OCI-LY1 (cell line): Measurements from ENCODE around the gene NALCN.

Source experiments
- H2AFZ ChIP-seq: fragments of 200-600 bp; sonication (generic), shearing (Covaris generic); 2 replicates; pipeline ENCODE4 v1.6.0; 2014; ENCODE audit warnings: antibody characterized with exemption, mild to moderate bottlenecking, low read length
- H3F3A ChIP-seq: fragments of 200-600 bp; sonication (generic), shearing (Covaris generic); 2 replicates; pipeline ENCODE4 v1.6.0; 2014; ENCODE audit warnings: mild to moderate bottlenecking, antibody characterized with exemption, low read length, moderate library complexity; ENCODE audit not compliant: insufficient read depth
- H3K27ac ChIP-seq: fragments of 200-600 bp; sonication (generic); 2 replicates; pipeline ENCODE4 v1.5.1; 2014; ENCODE audit warnings: low read length, mixed run types, mild to moderate bottlenecking, low read depth; ENCODE audit not compliant: poor library complexity, severe bottlenecking
- H3K27me3 ChIP-seq: fragments of 200-600 bp; sonication (generic); 2 replicates; pipeline ENCODE4 v1.6.0; 2014; ENCODE audit warnings: antibody characterized with exemption, mild to moderate bottlenecking, low read length, moderate library complexity; ENCODE audit not compliant: insufficient read depth
- H3K36me3 ChIP-seq: fragments of 200-600 bp; sonication (generic); 2 replicates; pipeline ENCODE4 v1.6.1; 2014; ENCODE audit warnings: mild to moderate bottlenecking, antibody characterized with exemption, low read length, moderate library complexity, mixed read lengths; ENCODE audit not compliant: insufficient read depth
- H3K4me1 ChIP-seq: fragments of 200-600 bp; sonication (generic); 2 replicates; pipeline ENCODE4 v1.5.1; 2014; ENCODE audit warnings: mild to moderate bottlenecking, low read length, moderate library complexity; ENCODE audit not compliant: insufficient read depth, severe bottlenecking
- H3K4me2 ChIP-seq: fragments of 200-600 bp; sonication (generic), shearing (Covaris generic); 2 replicates; pipeline ENCODE4 v1.6.1; 2014; ENCODE audit warnings: low read length
- H3K4me3 ChIP-seq: fragments of 200-600 bp; sonication (generic); 2 replicates; pipeline ENCODE4 v1.5.1; 2014; ENCODE audit warnings: low read length, low read depth, mild to moderate bottlenecking, mixed read lengths; ENCODE audit not compliant: poor library complexity, severe bottlenecking
- H3K79me2 ChIP-seq: fragments of 200-600 bp; shearing (Covaris generic); 2 replicates; pipeline ENCODE4 v1.6.1; 2016; ENCODE audit warnings: mixed run types, low read length, mixed read lengths; ENCODE audit not compliant: insufficient read depth
- H3K9ac ChIP-seq: fragments of 200-600 bp; sonication (generic), shearing (Covaris generic); 2 replicates; pipeline ENCODE4 v1.6.1; 2014; ENCODE audit warnings: mild to moderate bottlenecking, low read length, mixed read lengths
- H3K9me2 ChIP-seq: fragments of 200-600 bp; sonication (generic), shearing (Covaris generic); 2 replicates; pipeline ENCODE4 v1.6.1; 2014; ENCODE audit warnings: low read depth, mild to moderate bottlenecking, low read length, mixed read lengths
- H3K9me3 ChIP-seq: fragments of 200-600 bp; shearing (Covaris generic); 2 replicates; pipeline ENCODE4 v1.6.1; 2014; ENCODE audit warnings: low read length, mixed read lengths
- H4K20me1 ChIP-seq: fragments of 200-600 bp; sonication (generic), shearing (Covaris generic); 2 replicates; pipeline ENCODE4 v1.6.0; 2016; ENCODE audit warnings: mild to moderate bottlenecking, low read length; ENCODE audit not compliant: insufficient read depth
- CTCF ChIP-seq: fragments of 200-600 bp; sonication (generic), shearing (Covaris generic); IDR thresholded peaks from 2 replicates; pipeline ENCODE4 v1.5.1; 2017; ENCODE audit warnings: mild to moderate bottlenecking, antibody characterized with exemption, low read length, moderate library complexity, mixed read lengths
- EZH2 ChIP-seq: fragments of 200-600 bp; sonication (generic), shearing (Covaris generic); IDR thresholded peaks from 2 replicates; pipeline ENCODE4 v1.8.0; 2017; ENCODE audit warnings: borderline replicate concordance, mixed run types, mild to moderate bottlenecking, antibody characterized with exemption, low read length, moderate library complexity, mixed read lengths

The NALCN gene

DNA sequence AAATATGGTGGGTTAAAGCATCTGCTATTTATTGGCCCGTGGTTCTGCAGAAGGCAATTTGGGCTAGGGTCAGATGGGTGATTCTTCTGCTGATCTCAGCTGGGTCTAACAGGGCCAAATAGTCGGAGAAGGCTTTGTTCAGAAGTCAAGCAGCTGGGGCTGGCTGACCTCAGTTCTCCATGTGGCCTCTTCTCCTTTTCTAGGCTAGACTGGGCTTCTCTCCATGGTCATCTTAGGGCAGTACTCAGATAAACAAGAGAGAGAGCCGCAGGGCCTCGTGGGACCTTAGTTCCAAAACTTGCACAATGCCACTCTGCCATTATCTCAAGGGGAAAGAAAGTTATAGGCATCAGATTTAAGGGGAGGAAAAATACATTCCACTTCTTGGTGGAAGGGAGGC, 89.6 kb downstream of the NALCN start:
- H2AFZ ChIP-seq: no peak overlapping the region
- no peaks in the 10 kb centered on the region for H3K36me3 ChIP-seq
- H3K27ac ChIP-seq: no peak overlapping the region
- no peaks in the 10 kb centered on the region for H3F3A ChIP-seq
- no peaks in the 10 kb centered on the region for H3K4me1 ChIP-seq
- no peaks in the 10 kb centered on the region for H3K79me2 ChIP-seq
- no peaks in the 10 kb centered on the region for H4K20me1 ChIP-seq
- TF ChIP-seq CTCF: no peak
- TF ChIP-seq EZH2: no peak
- no peaks in the 10 kb centered on the region for H3K9me2 ChIP-seq
- H3K9ac ChIP-seq: no peak overlapping the region
- no peaks in the 10 kb centered on the region for H3K27me3 ChIP-seq
- H3K4me3 ChIP-seq: no peak overlapping the region
- H3K9me3 ChIP-seq: no peaks in the 10 kb centered on the region
- H3K4me2 ChIP-seq: no peak overlapping the region

DNA sequence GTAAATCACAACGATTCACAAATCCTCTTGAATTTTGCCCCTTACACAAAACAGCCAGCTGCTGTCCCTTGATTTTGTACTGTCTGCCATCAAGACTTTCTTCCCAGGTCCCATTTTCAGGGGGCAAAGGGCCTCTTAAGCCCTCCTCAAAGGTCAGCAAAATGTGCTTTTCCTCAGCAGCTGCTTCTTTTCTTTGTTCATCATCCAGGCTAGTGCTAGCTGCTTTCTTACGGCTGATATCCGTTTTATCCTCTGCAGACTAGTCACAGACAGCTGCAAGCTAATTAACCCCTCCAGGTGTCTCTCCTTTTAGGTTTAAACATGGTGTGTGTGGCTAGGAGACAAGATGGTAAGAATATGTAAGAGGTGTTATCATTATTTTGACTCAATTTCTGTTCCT, 90.9 kb downstream of the NALCN start:
- no peak overlapping the region for H3K4me2 ChIP-seq
- no peaks in the 10 kb centered on the region for H3K9me2 ChIP-seq
- no peaks in the 10 kb centered on the region for H3K36me3 ChIP-seq
- TF ChIP-seq EZH2: no peak
- no peak for TF ChIP-seq CTCF
- H3K27me3 ChIP-seq: no peaks in the 10 kb centered on the region
- no peaks in the 10 kb centered on the region for H3F3A ChIP-seq
- no peaks in the 10 kb centered on the region for H3K9me3 ChIP-seq
- no peaks in the 10 kb centered on the region for H4K20me1 ChIP-seq
- H3K4me3 ChIP-seq: no peak overlapping the region
- no peak overlapping the region for H3K9ac ChIP-seq
- H3K4me1 ChIP-seq: no peaks in the 10 kb centered on the region
- H3K79me2 ChIP-seq: no peaks in the 10 kb centered on the region
- no peak overlapping the region for H2AFZ ChIP-seq
- H3K27ac ChIP-seq: no peak overlapping the region

- Histone ChIP-seq H3K9me3 (no peaks in the 10 kb centered on the region), H3K36me3 (no peaks in the 10 kb centered on the region), H3F3A (no peaks in the 10 kb centered on the region), H4K20me1 (no peaks in the 10 kb centered on the region), H3K4me2 (no peak overlapping the region), H3K4me1 (no peaks in the 10 kb centered on the region), H3K9ac (no peak overlapping the region), H3K79me2 (no peaks in the 10 kb centered on the region), H3K9me2 (no peaks in the 10 kb centered on the region), H3K4me3 (no peak overlapping the region), H2AFZ (no peak overlapping the region), H3K27ac (no peak overlapping the region), H3K27me3 (no peaks in the 10 kb centered on the region)
- TF ChIP-seq CTCF: no peak
- TF ChIP-seq EZH2: no peak
These were observed 92.7 kb downstream of the NALCN start for GRCh38 chr13:101323601-101324000.
